IgD-negative memory B cell (primary cell): ENCODE data around the gene WASF3. TPM values are rescaled to one million over a fixed set of nuclear protein-coding genes. Genes with fewer than 3 reads are reported as not detected.
A peak's percentile ranks its signal among the peaks of the same experiment; 100 is the strongest.

Experiments
- H3K27ac Mint-ChIP-seq, 3 donors: one replicate each; pipeline ENCODE4 v1.8.0; 2020 to 2022; ENCODE audit warnings: mild to moderate bottlenecking in 3 of 3, mixed read lengths in 3 of 3, moderate library complexity in 1 of 3
- H3K27me3 Mint-ChIP-seq: one replicate; pipeline ENCODE4 v1.8.0; 2021; ENCODE audit warnings: mixed read lengths
- H3K36me3 Mint-ChIP-seq: one replicate; pipeline ENCODE4 v1.8.0; 2020; ENCODE audit warnings: mild to moderate bottlenecking, mixed read lengths
- H3K4me1 Mint-ChIP-seq, 3 donors: one replicate each; pipeline ENCODE4 v1.8.0; 2020 to 2022; ENCODE audit warnings: mixed read lengths in 3 of 3, mild to moderate bottlenecking in 1 of 3
- H3K4me3 Mint-ChIP-seq, 4 donors: one replicate each; pipeline ENCODE4 v1.8.0; 2020 to 2022; ENCODE audit warnings: mild to moderate bottlenecking in 4 of 4, mixed read lengths in 4 of 4, moderate library complexity in 3 of 4
- H3K9me3 Mint-ChIP-seq, 3 donors: one replicate each; pipeline ENCODE4 v1.8.0; 2020 to 2021; ENCODE audit warnings: mixed read lengths in 3 of 3, mild to moderate bottlenecking in 1 of 3
- polyA plus RNA-seq: library from polyadenylated mRNA; unstranded; fragments of 300-500 nt; fragmentation: Illumina TruSeq; gene quantifications from one replicate; pipeline ENCODE4 v1.2.3, GENCODE V29; 2021

Gene WASF3
- polyA plus RNA-seq, 1 donor from 2014 or later: not detected

DNA sequence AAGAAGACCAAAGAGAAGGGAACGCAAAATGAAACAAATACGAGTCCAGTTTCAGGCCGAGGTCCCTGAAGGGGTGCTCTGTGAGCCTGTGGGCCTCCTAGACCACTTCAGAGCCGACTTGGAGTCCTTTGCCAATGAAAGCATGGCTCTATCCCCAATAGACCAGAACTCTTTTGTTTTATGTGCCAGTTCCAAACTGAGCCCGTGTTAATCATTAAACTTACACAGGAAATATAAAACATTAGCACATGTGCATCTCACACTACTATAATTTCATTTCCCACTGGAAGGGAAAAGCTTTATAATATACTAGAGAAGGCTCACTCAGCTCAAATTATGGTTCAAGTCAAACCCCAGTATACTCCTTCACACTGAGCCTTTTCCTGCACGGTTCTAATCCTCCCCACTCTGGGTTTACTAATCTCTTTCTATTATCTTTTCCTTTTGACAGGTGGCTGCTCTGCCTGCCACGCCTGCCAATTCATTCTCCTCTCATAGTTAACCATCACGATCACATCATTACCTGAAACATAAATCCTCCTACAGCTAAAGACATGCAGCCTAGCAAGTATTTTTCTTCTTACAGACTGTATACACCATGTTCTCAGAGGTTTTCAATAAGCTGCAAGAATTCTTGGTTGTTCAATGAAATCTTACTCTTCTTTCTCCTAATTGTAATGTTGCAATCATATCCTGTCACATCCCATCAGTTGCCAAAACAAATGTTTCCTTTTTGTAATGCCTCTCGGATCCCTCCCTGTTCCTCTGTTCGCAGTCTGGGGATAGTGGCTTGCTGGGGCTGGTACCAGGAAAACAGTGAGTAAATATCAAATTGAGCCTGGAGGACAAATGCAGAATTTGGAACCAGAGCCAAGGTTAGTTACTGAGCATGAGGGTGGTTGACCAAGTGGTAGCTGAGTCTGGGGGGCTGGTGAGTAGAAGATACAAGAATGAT lies 18.8 kb upstream of the WASF3 start:
- H3K27ac Mint-ChIP-seq: no peak overlapping the region
- no peaks in the 10 kb centered on the region for H3K36me3 Mint-ChIP-seq
- no peaks in the 10 kb centered on the region for H3K4me1 Mint-ChIP-seq
- peaks cover 11% of the 10 kb centered on the region for H3K27me3 Mint-ChIP-seq
- no peak overlapping the region for H3K4me3 Mint-ChIP-seq
- H3K9me3 Mint-ChIP-seq: peaks cover 0 to 4% (median 0%) of the 10 kb centered on the region in 3 donors

GRCh38 chr13:26539738-26540292 lies 17.7 kb upstream of the WASF3 start:
- H3K4me1 Mint-ChIP-seq: no peaks in the 10 kb centered on the region
- H3K4me3 Mint-ChIP-seq: peak overlapping the region in 1 of 4 donors; percentile 69
- no peak overlapping the region for H3K27ac Mint-ChIP-seq
- no peaks in the 10 kb centered on the region for H3K36me3 Mint-ChIP-seq
- peaks cover 0 to 4% (median 0%) of the 10 kb centered on the region in 3 donors for H3K9me3 Mint-ChIP-seq
- peaks cover 12% of the 10 kb centered on the region for H3K27me3 Mint-ChIP-seq

DNA sequence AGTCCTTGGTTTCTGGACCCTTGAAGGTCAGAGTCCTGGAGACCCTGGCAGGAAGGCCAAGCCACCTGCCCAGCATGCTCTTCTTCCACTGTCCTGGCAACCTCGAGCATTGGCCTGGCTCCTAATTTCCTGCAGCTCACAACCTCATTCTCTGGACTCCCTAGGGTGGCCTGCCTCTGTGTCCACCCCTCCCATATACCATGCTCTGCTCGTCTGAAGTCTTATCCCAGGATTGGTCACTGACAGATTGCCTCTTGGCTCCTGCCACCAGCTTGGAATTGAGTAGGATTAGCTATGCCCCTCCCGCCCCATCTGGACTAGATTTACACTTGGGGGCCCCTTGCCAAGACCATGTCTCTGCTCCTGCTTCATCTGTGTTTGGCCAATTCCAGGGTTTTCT lies 17.1 kb upstream of the WASF3 start:
- H3K4me3 Mint-ChIP-seq: no peak overlapping the region
- peaks cover 0 to 4% (median 0%) of the 10 kb centered on the region in 3 donors for H3K9me3 Mint-ChIP-seq
- H3K27ac Mint-ChIP-seq: no peak overlapping the region
- H3K4me1 Mint-ChIP-seq: no peaks in the 10 kb centered on the region
- no peaks in the 10 kb centered on the region for H3K36me3 Mint-ChIP-seq
- peaks cover 12% of the 10 kb centered on the region for H3K27me3 Mint-ChIP-seq

- Mint-ChIP-seq H3K27me3 (peaks cover 12% of the 10 kb centered on the region), H3K9me3 (peaks cover 0 to 4% (median 2%) of the 10 kb centered on the region in 3 donors), H3K27ac (no peak overlapping the region), H3K4me3 (no peak overlapping the region), H3K4me1 (no peaks in the 10 kb centered on the region), H3K36me3 (no peaks in the 10 kb centered on the region)
Observed at GRCh38 chr13:26541041-26541440, 16.4 kb upstream of the WASF3 start.

DNA sequence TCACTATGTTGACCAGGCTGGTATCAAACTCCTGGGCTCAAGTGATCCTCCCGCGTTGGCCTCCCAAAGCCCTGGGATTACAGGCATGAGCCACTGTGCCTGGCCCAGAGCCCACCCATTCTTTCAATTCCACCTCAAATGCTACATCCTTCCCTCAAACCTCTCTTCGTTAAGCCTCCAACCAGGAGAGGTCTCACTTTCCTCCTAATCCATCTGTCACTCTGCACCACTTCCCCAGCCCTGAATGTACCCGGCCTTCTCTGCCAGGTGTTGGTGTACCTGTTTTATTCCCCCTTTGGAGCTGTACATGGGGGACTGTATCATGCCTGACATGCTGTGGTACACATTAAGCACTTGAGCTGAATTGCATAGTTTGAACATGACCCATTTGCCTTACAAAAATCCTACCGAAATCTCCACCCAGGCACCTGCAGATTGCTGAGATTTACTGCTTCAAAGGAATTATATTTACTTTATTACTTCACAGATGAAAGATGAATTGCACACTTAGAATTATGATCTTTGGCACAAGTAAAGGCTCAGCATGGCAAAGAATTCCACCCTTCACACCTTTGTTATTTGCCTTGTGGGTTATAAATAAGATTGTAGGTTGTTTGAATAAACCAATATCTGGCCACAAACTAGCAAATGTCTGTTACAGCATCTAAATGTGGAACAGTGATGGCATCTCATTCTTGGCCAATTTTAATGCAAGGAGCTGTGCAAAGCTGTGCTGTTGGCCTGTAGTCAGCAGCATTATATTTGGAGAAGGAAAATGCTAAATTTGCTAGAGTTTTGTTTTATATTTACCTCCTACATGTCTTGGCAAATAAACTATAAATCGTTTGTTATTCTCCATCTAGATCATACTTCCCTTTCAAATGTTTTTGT lies 15.6 kb upstream of the WASF3 start:
- H3K27ac Mint-ChIP-seq: no peak overlapping the region
- H3K27me3 Mint-ChIP-seq: peaks cover 15% of the 10 kb centered on the region
- H3K9me3 Mint-ChIP-seq: peaks cover 0 to 4% (median 2%) of the 10 kb centered on the region in 3 donors
- H3K4me3 Mint-ChIP-seq: no peak overlapping the region
- H3K36me3 Mint-ChIP-seq: no peaks in the 10 kb centered on the region
- no peaks in the 10 kb centered on the region for H3K4me1 Mint-ChIP-seq

GRCh38 chr13:26544707-26545106 lies 12.8 kb upstream of the WASF3 start:
- H3K36me3 Mint-ChIP-seq: no peaks in the 10 kb centered on the region
- H3K4me3 Mint-ChIP-seq: no peak overlapping the region
- H3K9me3 Mint-ChIP-seq: peaks cover 0 to 2% (median 2%) of the 10 kb centered on the region in 3 donors
- no peaks in the 10 kb centered on the region for H3K4me1 Mint-ChIP-seq
- H3K27ac Mint-ChIP-seq: no peak overlapping the region
- peaks cover 13% of the 10 kb centered on the region for H3K27me3 Mint-ChIP-seq

DNA sequence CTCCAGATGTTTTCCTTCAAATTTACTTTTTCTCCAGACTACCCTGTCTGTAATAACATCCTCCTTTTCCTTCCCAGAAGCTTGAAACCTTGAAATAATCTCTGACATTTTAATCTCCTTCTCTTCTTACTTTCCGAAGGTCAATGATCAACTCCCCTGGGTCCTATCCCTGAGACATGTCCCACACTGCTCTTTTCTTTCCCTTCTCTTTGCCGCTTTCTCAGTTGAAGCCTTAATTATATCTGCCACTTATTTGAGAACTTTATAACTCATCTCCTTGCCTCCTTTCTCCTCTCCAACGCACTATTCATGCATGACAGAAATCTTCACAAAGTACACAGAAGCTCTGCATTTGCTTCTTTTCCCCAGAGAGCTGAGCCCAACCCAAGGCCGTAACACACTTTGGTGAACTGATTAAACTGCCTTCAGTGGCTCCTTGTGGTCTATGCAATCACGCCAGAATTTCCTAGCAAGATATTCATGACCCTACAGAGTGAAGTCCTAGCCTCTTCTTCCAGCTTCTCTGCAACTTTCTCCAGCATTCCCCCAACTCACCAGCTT lies 9.2 kb upstream of the WASF3 start:
- Mint-ChIP-seq H3K27ac (no peak overlapping the region), H3K4me3 (no peak overlapping the region), H3K9me3 (peaks cover 0 to 4% (median 0%) of the 10 kb centered on the region in 3 donors), H3K4me1 (no peaks in the 10 kb centered on the region), H3K36me3 (peaks cover 2% of the 10 kb centered on the region), H3K27me3 (peaks cover 10% of the 10 kb centered on the region)

GRCh38 chr13:26549713-26550112 lies 7.8 kb upstream of the WASF3 start:
- no peak overlapping the region for H3K27ac Mint-ChIP-seq
- peaks cover 0 to 4% (median 0%) of the 10 kb centered on the region in 3 donors for H3K9me3 Mint-ChIP-seq
- H3K27me3 Mint-ChIP-seq: peaks cover 4% of the 10 kb centered on the region
- no peak overlapping the region for H3K4me3 Mint-ChIP-seq
- H3K36me3 Mint-ChIP-seq: peaks cover 2% of the 10 kb centered on the region
- no peaks in the 10 kb centered on the region for H3K4me1 Mint-ChIP-seq

DNA sequence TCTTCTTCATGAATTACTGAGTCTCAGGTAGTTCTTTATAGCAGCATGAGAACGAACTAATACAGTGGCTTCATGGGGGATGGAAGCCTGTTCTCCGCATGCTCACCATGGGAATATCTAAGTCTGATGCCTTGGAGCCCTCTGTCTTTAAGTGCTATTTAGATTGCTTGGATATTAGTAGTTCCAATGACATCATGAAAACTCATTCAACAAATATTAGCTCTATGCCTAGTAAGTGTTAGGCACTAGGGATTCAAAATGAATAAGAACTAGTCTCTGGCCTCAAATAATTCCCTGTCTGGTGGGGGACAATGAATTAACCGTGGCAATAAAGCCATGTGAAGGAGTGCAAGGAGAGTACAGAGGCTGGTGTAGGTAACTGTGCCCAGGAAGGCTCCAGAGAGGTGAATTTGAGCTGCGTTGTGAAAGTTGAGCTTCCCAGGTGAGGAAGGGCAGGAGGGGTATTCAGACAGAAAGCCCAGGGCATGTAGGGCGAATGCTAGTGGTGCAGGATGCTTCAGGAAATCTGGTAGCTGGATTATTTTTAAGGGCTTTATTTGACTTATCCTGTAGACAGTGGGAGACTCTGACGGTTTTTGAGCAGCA lies 6.1 kb upstream of the WASF3 start:
- Mint-ChIP-seq H3K9me3 (peaks cover 0 to 2% (median 0%) of the 10 kb centered on the region in 3 donors), H3K27me3 (peaks cover 6% of the 10 kb centered on the region), H3K36me3 (peaks cover 2% of the 10 kb centered on the region), H3K4me1 (no peaks in the 10 kb centered on the region), H3K27ac (no peak overlapping the region), H3K4me3 (no peak overlapping the region)

DNA sequence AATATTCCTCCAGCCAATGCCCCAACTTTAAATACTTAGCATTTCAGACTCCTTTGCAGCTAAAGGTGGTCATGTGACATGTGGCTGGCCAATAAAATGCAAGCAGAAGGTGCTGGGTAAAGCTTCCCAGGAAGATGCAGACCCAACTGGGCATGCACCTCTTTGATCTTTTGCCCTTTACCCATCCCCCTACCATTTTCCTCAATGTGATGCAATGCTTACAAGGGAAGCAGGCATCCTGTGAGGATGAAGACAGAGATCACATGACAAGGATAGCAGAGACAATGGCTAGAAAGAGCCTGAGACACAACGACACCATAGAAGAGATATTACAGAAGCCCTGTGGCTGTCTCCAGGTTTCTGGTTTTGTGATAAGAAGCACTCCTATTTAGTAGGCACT lies 2.1 kb upstream of the WASF3 start:
- Mint-ChIP-seq H3K27me3 (peaks cover 24% of the 10 kb centered on the region), H3K36me3 (peaks cover 2% of the 10 kb centered on the region), H3K27ac (no peak overlapping the region), H3K4me3 (no peak overlapping the region), H3K9me3 (peaks cover 0 to 6% (median 0%) of the 10 kb centered on the region in 3 donors), H3K4me1 (peaks cover 3 to 11% (median 7%) of the 10 kb centered on the region in 3 donors)

DNA sequence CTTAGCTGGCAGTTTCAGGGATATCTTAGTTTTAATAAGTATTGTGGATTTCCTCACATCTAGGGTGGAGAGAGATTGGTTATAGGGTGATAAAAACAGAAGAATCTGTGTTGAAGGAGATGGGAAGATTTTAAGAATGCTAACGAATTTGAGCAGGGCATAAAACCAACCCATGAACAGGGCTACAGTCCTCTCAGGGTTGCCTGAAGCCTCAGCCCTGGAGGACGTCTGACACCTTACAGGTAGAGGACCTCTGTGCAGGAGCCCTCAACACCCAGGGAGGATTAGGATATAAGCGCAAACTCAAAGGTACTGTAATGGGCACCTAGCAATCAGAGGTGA lies 461 bp upstream of the WASF3 start:
- Mint-ChIP-seq H3K27ac (no peak overlapping the region), H3K9me3 (peaks cover 0 to 4% (median 0%) of the 10 kb centered on the region in 3 donors), H3K4me1 (peaks cover 3 to 11% (median 7%) of the 10 kb centered on the region in 3 donors), H3K27me3 (peaks cover 24% of the 10 kb centered on the region), H3K4me3 (peak overlapping the region; percentile 3 to 80 (median 48)), H3K36me3 (no peaks in the 10 kb centered on the region)

DNA sequence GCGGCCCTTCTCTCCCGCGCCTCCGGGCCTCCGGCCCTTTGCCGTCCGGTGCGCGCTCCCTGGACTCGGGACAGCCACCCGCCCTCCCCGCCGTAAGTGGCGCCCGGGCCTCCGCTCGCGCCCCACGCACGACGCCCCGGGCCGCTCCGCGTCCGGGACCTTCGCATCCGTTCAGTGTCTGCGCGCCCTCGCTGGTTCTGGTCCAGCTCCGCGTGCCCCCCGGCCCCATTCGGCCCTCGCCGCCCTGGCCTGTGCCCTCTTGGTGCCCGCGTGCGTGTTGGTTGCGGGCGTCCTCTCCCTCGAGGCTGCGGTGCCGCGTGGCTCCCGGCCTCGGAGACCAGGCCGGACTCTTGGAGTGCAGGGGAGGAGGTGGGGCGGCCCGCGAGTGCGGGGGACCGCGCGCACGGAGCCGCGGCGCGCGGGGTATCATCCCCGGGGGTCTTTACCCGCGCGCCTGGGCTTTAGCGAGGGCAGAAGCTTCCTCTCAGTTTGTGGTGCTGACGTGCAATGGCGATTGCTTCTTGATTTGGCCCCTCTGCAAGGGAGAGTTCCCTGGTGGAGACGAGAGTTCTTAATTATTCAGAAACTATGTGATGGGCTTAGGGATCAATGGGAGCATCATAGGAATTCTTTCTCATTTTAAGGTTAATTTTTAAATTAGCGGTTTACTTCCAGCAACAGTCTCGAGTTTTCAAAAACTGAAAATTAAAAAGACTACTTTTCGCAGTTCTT lies 757 bp downstream of the WASF3 start:
- Mint-ChIP-seq H3K9me3 (peaks cover 0 to 4% (median 0%) of the 10 kb centered on the region in 3 donors), H3K27me3 (peaks cover 28% of the 10 kb centered on the region), H3K36me3 (no peaks in the 10 kb centered on the region), H3K4me3 (peak overlapping the region; percentile 64 to 86 (median 72)), H3K4me1 (peaks cover 3 to 11% (median 7%) of the 10 kb centered on the region in 3 donors), H3K27ac (no peak overlapping the region)

- peaks cover 3 to 11% (median 7%) of the 10 kb centered on the region in 3 donors for H3K4me1 Mint-ChIP-seq
- no peak overlapping the region for H3K27ac Mint-ChIP-seq
Observed at GRCh38 chr13:26558987-26559386, 1.5 kb downstream of the WASF3 start.

More at GRCh38 chr13:26558987-26559386, 1.5 kb downstream of the WASF3 start:
- Mint-ChIP-seq H3K4me3 (peak overlapping the region in 3 of 4 donors; percentile 64 to 86 (median 69)), H3K27me3 (peaks cover 30% of the 10 kb centered on the region), H3K9me3 (peaks cover 0 to 4% (median 0%) of the 10 kb centered on the region in 3 donors), H3K36me3 (no peaks in the 10 kb centered on the region)
